Duodenal mucosa (tissue), 2 donors: ENCODE results near the gene ARMC12.

Experiments used
- H3K27ac ChIP-seq: one replicate; pipeline ENCODE4 v1.7.0; 2013; ENCODE audit warnings: low read depth, low read length
- H3K27me3 ChIP-seq, 2 donors: one replicate each; pipeline ENCODE4 v1.7.0; 2013; ENCODE audit warnings: low read length in 2 of 2, control low read depth in 1 of 2; ENCODE audit not compliant: insufficient read depth in 2 of 2, control insufficient read depth in 1 of 2
- H3K36me3 ChIP-seq, 2 donors: one replicate each; pipeline ENCODE4 v1.7.0; 2013; ENCODE audit warnings: low read length in 2 of 2, control low read depth in 1 of 2; ENCODE audit not compliant: insufficient read depth in 2 of 2, control insufficient read depth in 1 of 2
- H3K4me1 ChIP-seq, 2 donors: one replicate each; pipeline ENCODE4 v1.7.0; 2013; ENCODE audit warnings: low read length in 2 of 2, control low read depth in 1 of 2; ENCODE audit not compliant: insufficient read depth in 2 of 2, control insufficient read depth in 1 of 2
- H3K4me3 ChIP-seq, 2 donors: one replicate each; pipeline ENCODE4 v1.7.0; 2013; ENCODE audit warnings: low read length in 2 of 2, low read depth in 1 of 2
- H3K9ac ChIP-seq, 2 donors: one replicate each; pipeline ENCODE4 v1.7.0; 2013; ENCODE audit warnings: low read length in 2 of 2, low read depth in 1 of 2
- H3K9me3 ChIP-seq, 2 donors: one replicate each; pipeline ENCODE4 v1.7.0; 2013; ENCODE audit warnings: low read length in 2 of 2, control low read depth in 1 of 2; ENCODE audit not compliant: control insufficient read depth in 1 of 2

Gene ARMC12

DNA sequence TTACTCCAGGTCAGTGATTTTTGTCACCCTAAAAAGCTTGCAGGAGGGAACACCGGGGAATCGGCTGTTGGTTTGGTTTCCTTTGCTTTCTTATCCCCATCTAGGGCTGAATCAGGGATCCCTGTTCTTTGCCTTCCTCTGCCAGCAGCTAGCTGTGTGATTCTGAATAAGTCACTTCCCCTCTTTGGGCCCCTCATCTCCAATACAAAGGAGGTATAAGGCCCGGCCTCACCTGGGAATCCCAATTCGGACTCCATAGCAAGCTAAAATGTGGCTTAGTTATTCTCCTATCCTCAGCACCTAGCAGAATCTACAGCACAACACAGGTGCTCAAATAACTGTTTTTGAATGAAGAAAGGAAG, 18.5 kb upstream of the ARMC12 start:
- Histone ChIP-seq H3K27me3 (no peaks in the 10 kb centered on the region), H3K27ac (no peak overlapping the region), H3K4me1 (peaks cover 34 to 43% of the 10 kb centered on the region in 2 donors), H3K9ac (no peak overlapping the region), H3K4me3 (no peak overlapping the region), H3K36me3 (no peaks in the 10 kb centered on the region), H3K9me3 (no peaks in the 10 kb centered on the region)

DNA sequence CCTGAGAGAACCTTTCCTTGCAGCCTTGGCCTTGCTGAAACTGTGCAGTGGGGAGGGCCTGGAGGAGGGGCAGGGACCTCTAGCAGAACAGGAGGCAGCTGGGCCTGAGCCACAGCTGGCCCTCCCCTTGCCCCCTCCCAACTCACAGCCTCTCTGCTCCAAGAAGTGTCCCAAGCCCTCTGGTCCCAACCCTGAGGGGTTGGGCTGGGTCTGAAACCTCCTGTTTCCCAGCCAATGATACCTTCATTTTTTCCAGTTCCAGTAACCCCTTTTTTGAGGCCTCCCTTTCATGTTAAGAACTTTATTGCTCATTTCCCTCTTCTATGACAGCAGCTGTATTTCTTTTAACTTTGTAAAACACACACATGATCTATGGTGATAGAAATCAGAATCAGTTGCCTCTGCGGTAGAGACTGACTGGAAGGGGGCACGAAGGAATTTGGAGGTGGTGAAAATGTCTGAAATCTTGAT, 17.9 kb upstream of the ARMC12 start:
- peak overlapping the region in 1 of 2 donors; percentile 6 for H3K9ac ChIP-seq
- H3K27ac ChIP-seq: no peak overlapping the region
- H3K9me3 ChIP-seq: no peaks in the 10 kb centered on the region
- H3K4me1 ChIP-seq: peaks cover 39 to 43% of the 10 kb centered on the region in 2 donors
- H3K36me3 ChIP-seq: no peaks in the 10 kb centered on the region
- no peaks in the 10 kb centered on the region for H3K27me3 ChIP-seq
- H3K4me3 ChIP-seq: no peak overlapping the region

DNA sequence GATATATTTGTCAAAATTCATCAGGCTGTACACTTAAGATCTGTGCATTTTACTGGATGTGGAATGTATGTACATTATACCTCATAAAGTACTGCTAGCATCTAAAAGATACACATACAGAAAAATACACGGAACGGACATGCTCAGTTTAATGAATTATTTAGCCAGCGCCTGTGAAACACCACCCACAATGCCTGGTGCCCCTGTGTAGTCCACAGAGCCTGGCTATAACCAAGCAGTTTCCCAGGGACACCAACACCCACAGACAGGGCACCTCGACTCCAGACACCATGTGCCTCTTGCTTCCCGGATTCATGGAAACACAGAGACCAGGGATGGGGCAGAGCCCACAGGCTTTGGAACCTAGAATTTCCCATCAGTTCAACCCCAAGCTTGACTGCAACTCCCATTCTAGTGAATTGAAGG, 17.4 kb upstream of the ARMC12 start:
- no peak overlapping the region for H3K4me3 ChIP-seq
- no peaks in the 10 kb centered on the region for H3K36me3 ChIP-seq
- no peak overlapping the region for H3K27ac ChIP-seq
- no peaks in the 10 kb centered on the region for H3K9me3 ChIP-seq
- H3K9ac ChIP-seq: peak overlapping the region in 1 of 2 donors; percentile 6
- peaks cover 43 to 44% of the 10 kb centered on the region in 2 donors for H3K4me1 ChIP-seq
- H3K27me3 ChIP-seq: no peaks in the 10 kb centered on the region

DNA sequence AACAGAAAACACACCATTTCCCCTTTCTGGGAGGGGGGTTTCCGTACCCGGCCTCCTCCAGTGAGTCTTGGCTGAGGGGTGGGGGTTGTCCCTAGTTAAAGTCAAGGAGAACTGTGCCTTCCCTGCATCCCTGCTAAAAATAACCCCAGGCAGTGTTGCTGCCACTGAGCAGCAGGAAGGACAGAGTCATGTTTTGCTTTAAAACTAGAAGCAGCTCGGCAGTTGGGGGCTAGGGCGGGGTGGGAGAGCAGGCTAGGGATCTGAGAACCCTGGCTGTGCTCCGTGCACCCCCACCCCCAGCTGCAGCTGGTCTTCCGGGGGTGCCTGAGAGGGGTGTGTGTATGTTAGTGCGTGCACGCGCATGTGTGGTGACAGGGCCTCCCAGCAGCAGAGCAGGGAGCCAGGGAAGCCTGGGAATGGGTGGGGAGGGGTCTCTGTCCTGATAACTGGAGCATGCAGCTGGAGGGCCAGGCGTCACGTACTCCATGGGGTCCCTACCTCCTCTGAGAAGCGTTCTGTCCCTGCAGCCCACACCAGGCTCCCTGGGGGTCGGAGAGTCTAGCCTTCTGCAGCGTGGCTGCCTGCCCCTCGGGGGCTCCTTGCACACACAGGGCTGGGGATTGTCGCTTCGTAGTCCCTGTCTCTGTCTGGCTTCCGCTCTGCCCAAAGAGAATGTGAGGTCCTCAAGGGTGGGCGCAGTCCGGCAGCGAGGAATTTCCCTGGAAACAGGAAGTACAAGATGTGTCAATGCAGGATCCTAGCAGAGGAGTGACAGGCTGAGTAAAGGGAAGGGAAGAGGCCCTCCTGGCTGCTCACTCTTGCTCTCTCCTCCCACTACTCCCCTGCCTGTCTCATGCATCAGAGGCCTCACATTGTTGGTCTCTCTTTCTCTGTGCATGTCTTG, 16.8 kb upstream of the ARMC12 start:
- H3K4me1 ChIP-seq: peaks cover 47 to 50% of the 10 kb centered on the region in 2 donors
- H3K9ac ChIP-seq: peak overlapping the region in 1 of 2 donors; percentile 4
- H3K9me3 ChIP-seq: no peaks in the 10 kb centered on the region
- peak overlapping the region; percentile 32 for H3K27ac ChIP-seq
- peak overlapping the region; percentile 22 to 32 for H3K4me3 ChIP-seq
- H3K27me3 ChIP-seq: no peaks in the 10 kb centered on the region
- H3K36me3 ChIP-seq: no peaks in the 10 kb centered on the region

DNA sequence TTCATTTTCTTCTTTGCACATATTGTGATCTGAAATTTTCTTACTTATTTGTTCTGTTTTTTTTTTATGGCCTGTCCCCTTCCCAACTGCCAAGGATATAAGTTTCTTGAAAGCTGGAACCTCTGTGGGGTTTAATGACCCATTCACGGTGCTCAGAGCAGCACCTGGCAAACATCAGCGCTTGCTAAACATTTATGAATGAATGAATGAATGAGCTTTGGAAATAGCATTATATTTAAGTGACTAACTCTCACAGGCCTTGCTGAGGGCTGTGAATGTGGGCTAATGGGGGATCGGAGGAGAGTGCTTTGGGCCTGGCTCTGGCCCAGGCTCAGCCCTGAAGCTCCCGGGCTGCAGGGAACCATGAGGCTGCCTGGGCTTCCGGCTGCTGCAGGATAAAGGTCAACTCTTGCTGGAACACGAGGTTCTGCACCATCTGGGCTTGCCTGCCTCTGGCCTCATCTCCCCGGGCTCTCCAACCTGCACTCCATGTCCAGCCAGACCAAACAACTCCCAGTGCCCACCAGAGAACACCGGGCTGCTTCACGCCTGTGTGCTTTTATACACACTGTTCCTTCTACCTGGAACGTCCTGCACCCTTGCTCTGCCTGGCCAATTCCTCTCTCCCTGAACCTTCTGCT, 14.6 kb upstream of the ARMC12 start:
- no peaks in the 10 kb centered on the region for H3K36me3 ChIP-seq
- no peak overlapping the region for H3K27ac ChIP-seq
- no peak overlapping the region for H3K4me3 ChIP-seq
- peaks cover 60 to 71% of the 10 kb centered on the region in 2 donors for H3K4me1 ChIP-seq
- no peaks in the 10 kb centered on the region for H3K27me3 ChIP-seq
- peak overlapping the region; percentile 8 to 63 for H3K9ac ChIP-seq
- no peaks in the 10 kb centered on the region for H3K9me3 ChIP-seq

DNA sequence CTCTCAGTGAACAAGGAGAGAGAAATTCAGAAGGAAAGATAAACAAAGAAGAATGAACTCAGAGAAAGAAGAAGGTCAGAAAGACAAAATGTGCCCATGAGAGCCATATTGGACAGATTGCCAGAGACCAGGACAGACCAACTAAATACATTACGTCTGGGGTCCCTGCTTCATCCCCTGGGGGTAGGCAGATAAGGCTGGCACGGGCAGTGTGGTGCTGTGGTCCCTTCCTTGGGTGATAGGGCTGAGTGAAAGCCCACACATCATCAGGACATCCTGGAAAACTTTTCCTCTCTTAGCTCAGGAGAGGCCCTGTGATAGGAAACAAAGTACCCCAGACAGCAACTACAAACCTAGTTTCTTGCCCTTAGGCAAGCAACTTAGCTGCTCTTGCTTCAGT, 13.2 kb upstream of the ARMC12 start:
- Histone ChIP-seq H3K9me3 (no peaks in the 10 kb centered on the region), H3K27me3 (no peaks in the 10 kb centered on the region), H3K4me1 (peaks cover 65 to 78% of the 10 kb centered on the region in 2 donors), H3K9ac (no peak overlapping the region), H3K4me3 (no peak overlapping the region), H3K36me3 (no peaks in the 10 kb centered on the region), H3K27ac (no peak overlapping the region)

DNA sequence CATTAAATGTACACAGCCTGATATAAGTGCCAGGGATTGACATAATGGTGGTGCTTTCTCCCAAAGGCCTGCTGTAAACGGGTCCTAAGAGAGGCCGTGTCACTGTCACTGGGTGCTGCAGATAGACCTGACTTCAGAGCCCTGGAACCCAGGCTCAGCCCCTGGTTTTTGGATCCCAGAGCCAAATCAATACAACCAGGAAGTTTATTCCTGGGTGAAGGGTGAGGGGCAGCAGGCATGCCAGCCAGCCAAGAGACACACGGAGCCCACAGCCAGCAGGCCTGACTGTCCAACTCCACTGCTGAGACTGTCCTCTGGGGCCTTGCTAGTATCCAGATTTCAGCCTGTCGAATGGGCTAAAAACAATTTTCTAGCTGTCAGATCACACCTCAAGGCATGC, 12.8 kb upstream of the ARMC12 start:
- H3K9ac ChIP-seq: no peak overlapping the region
- no peak overlapping the region for H3K27ac ChIP-seq
- H3K9me3 ChIP-seq: no peaks in the 10 kb centered on the region
- no peaks in the 10 kb centered on the region for H3K36me3 ChIP-seq
- H3K4me1 ChIP-seq: peaks cover 65 to 78% of the 10 kb centered on the region in 2 donors
- no peak overlapping the region for H3K4me3 ChIP-seq
- no peaks in the 10 kb centered on the region for H3K27me3 ChIP-seq

DNA sequence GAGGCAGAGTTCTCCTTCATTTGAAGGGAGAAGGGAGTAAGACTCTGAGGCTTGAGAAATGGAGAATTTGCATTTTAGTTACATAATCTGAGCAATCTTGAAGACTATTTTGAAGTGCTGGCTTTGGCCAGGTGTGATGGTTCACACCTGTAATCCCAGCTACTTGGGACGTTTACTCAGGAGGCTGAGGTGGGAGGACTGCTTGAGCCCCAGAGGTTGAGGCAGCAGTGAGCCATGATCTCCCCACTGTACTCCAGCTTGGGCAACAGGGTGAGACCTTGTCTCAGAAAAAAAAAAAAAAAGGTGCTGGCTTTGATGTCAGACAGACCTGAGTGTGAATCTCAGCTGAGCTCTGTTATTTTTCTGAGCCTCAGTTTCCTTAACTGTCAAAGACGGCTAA, 12.4 kb upstream of the ARMC12 start:
- H3K4me3 ChIP-seq: no peak overlapping the region
- H3K9ac ChIP-seq: peak overlapping the region in 1 of 2 donors; percentile 78
- H3K9me3 ChIP-seq: no peaks in the 10 kb centered on the region
- no peak overlapping the region for H3K27ac ChIP-seq
- H3K36me3 ChIP-seq: no peaks in the 10 kb centered on the region
- H3K27me3 ChIP-seq: no peaks in the 10 kb centered on the region
- peaks cover 65 to 78% of the 10 kb centered on the region in 2 donors for H3K4me1 ChIP-seq

DNA sequence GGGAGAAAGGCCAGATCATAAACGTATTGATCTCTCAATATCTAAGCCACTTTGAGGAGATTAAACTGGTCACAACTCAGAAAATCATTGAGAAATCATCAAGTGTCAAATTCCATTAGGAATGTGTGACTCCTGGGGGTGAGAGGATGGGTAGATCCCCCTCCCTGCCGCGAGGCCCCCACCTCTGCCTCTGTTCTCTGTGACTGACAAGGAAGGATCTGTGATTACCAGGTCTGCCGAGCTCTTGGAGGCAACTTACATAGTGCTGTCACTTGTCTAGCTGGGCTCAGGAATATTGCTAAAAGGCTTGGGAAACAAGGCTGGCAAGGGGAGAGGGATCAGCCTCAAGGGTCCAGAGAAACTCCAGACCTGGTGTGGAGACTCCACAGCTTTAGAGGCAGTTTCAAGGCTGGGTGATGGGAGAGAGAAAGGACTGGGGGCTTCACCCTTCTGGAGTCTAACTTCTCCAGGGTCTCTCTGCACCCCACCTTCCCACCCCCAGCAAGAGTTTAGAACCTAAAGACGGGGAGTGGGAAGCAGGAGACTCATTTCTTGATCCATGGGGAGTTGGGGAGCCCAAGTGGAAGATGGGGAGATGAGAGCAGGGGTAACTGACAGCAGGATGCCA, 11.6 kb upstream of the ARMC12 start:
- peak overlapping the region in 1 of 2 donors; percentile 20 for H3K4me3 ChIP-seq
- no peaks in the 10 kb centered on the region for H3K36me3 ChIP-seq
- peaks cover 62 to 81% of the 10 kb centered on the region in 2 donors for H3K4me1 ChIP-seq
- H3K27me3 ChIP-seq: no peaks in the 10 kb centered on the region
- H3K27ac ChIP-seq: peak overlapping the region; percentile 98
- peak overlapping the region; percentile 78 to 79 for H3K9ac ChIP-seq
- H3K9me3 ChIP-seq: no peaks in the 10 kb centered on the region
